ENCODE measurements around the gene CEP135.
A peak's percentile ranks its signal among the peaks of the same experiment; 100 is the strongest.
"Not testable (repeated sequence)": the region's sequence is repeated elsewhere in the genome, so short reads cannot be mapped to it uniquely, and the experiment has no call there.

Gene CEP135

GRCh38 chr4:55948726-55949481 is at the start of gene CEP135:
Gene CEP135, plus strand, starts transcription at chr4:55948945. Its CDS starts 3,186 bp downstream, at chr4:55952131.
- no peak for FAIRE-seq

GRCh38 chr4:55902677-55903076 is 46.1 kb upstream of the CEP135 start:
- FAIRE-seq: no peak

- FAIRE-seq: no peak
Observed at GRCh38 chr4:55903577-55903976, 45.2 kb upstream of the CEP135 start.

GRCh38 chr4:55904576-55904975 is 44.2 kb upstream of the CEP135 start:
- peak; percentile 51 for FAIRE-seq

- no peak for FAIRE-seq
Observed at GRCh38 chr4:55906323-55906722, 42.4 kb upstream of the CEP135 start.

- no peak for FAIRE-seq
Observed at GRCh38 chr4:55906989-55907388, 41.8 kb upstream of the CEP135 start.

GRCh38 chr4:55907469-55907868 is 41.3 kb upstream of the CEP135 start:
- FAIRE-seq: peak; percentile 94

GRCh38 chr4:55910140-55910539 is 38.6 kb upstream of the CEP135 start:
- no peak for FAIRE-seq

GRCh38 chr4:55912249-55912648 is 36.5 kb upstream of the CEP135 start:
- FAIRE-seq: no peak

GRCh38 chr4:55920571-55920970 is 28.2 kb upstream of the CEP135 start:
- no peak for FAIRE-seq

- FAIRE-seq: no peak
Observed at GRCh38 chr4:55921093-55921492, 27.7 kb upstream of the CEP135 start.

GRCh38 chr4:55925241-55925640 is 23.5 kb upstream of the CEP135 start:
- no peak for FAIRE-seq

- no peak for FAIRE-seq
Observed at GRCh38 chr4:55926610-55927009, 22.1 kb upstream of the CEP135 start.

- no peak for FAIRE-seq
Observed at GRCh38 chr4:55927803-55928437, 20.8 kb upstream of the CEP135 start.

- no peak for FAIRE-seq
Observed at GRCh38 chr4:55928846-55929245, 19.9 kb upstream of the CEP135 start.

GRCh38 chr4:55931043-55931442 is 17.7 kb upstream of the CEP135 start:
- no peak for FAIRE-seq

- no peak for FAIRE-seq
Observed at GRCh38 chr4:55931833-55932232, 16.9 kb upstream of the CEP135 start.

GRCh38 chr4:55932511-55932910 is 16.2 kb upstream of the CEP135 start:
- FAIRE-seq: no peak

GRCh38 chr4:55933611-55934010 is 15.1 kb upstream of the CEP135 start:
- no peak for FAIRE-seq

- not testable (repeated sequence) for FAIRE-seq
Observed at GRCh38 chr4:55935907-55936306, 12.8 kb upstream of the CEP135 start.

- no peak for FAIRE-seq
Observed at GRCh38 chr4:55938481-55938880, 10.3 kb upstream of the CEP135 start.

GRCh38 chr4:55939421-55939820 is 9.3 kb upstream of the CEP135 start:
- no peak for FAIRE-seq

GRCh38 chr4:55941881-55942396 is 6.8 kb upstream of the CEP135 start:
- FAIRE-seq: no peak

GRCh38 chr4:55947254-55947882 is 1.4 kb upstream of the CEP135 start:
- peak; percentile 89 for FAIRE-seq

All from A204.1 (cell line).